Liver (tissue), 9 donors: Measurements from ENCODE around the gene CREBBP. TPM values are rescaled to one million over a fixed set of nuclear protein-coding genes. Genes with fewer than 3 reads are reported as not detected.

Experiments used
- DNase-seq: peaks from one replicate; pipeline ENCODE4 v3.0.0-alpha.2; 2017; ENCODE audit warnings: low spot score
- H3K27ac ChIP-seq, 2 donors: one replicate each; pipeline ENCODE4 v1.7.0; 2013; ENCODE audit warnings: inconsistent platforms in 2 of 2, low read length in 2 of 2, control low read depth in 1 of 2, low read depth in 1 of 2, mild to moderate bottlenecking in 1 of 2
- H3K27me3 ChIP-seq, 4 donors: one replicate each; pipeline versions ENCODE4 v1.6.1 to v1.7.0; 2013; ENCODE audit warnings: low read length in 3 of 4, inconsistent platforms in 1 of 4, mild to moderate bottlenecking in 1 of 4, moderate library complexity in 1 of 4; ENCODE audit not compliant: control insufficient read depth in 4 of 4, insufficient read depth in 4 of 4
- H3K36me3 ChIP-seq, 4 donors: one replicate each; pipeline versions ENCODE4 v1.6.1 to v1.7.0; 2013; ENCODE audit warnings: low read length in 3 of 4, mild to moderate bottlenecking in 3 of 4, low read depth in 1 of 4, moderate library complexity in 1 of 4; ENCODE audit not compliant: control insufficient read depth in 4 of 4, insufficient read depth in 3 of 4
- H3K4me1 ChIP-seq, 4 donors: one replicate each; pipeline versions ENCODE4 v1.6.1 to v1.7.0; 2013; ENCODE audit warnings: low read length in 3 of 4, mild to moderate bottlenecking in 3 of 4, moderate library complexity in 1 of 4; ENCODE audit not compliant: control insufficient read depth in 4 of 4, insufficient read depth in 4 of 4
- H3K4me3 ChIP-seq, 3 donors: one replicate each; pipeline versions ENCODE4 v1.6.1 to v1.7.0; 2013; ENCODE audit warnings: low read length in 3 of 3, control low read depth in 1 of 3, low read depth in 1 of 3, mild to moderate bottlenecking in 1 of 3
- H3K9ac ChIP-seq, 2 donors: one replicate each; pipeline ENCODE4 v1.7.0; 2013; ENCODE audit warnings: low read length in 2 of 2, mild to moderate bottlenecking in 2 of 2, moderate library complexity in 2 of 2, control low read depth in 1 of 2, low read depth in 1 of 2
- H3K9me3 ChIP-seq, 4 donors: one replicate each; pipeline versions ENCODE4 v1.6.1 to v1.7.0; 2013; ENCODE audit warnings: low read length in 3 of 4; ENCODE audit not compliant: control insufficient read depth in 4 of 4
- EGR1 ChIP-seq, 2 donors: IDR thresholded peaks; 2 replicates each; pipeline ENCODE4 v1.6.1; 2016 to 2018; ENCODE audit warnings: antibody characterized with exemption in 2 of 2, low read depth in 2 of 2
- FOXA1 ChIP-seq: IDR thresholded peaks from 2 replicates; pipeline ENCODE4 v1.6.1; 2016; ENCODE audit warnings: antibody characterized with exemption
- FOXA2 ChIP-seq: IDR thresholded peaks from 2 replicates; pipeline ENCODE4 v1.6.1; 2016; ENCODE audit warnings: antibody characterized with exemption
- GABPA ChIP-seq, 2 donors: IDR thresholded peaks in 1 of 2; conservative IDR thresholded peaks in 1 of 2; 2 replicates each; pipeline ENCODE4 v1.6.1; 2016; ENCODE audit warnings: antibody characterized with exemption in 2 of 2, mild to moderate bottlenecking in 1 of 2, moderate library complexity in 1 of 2
- HNF4G ChIP-seq: IDR thresholded peaks from 2 replicates; pipeline ENCODE4 v1.6.1; 2016; ENCODE audit warnings: antibody characterized with exemption
- JUND ChIP-seq, 2 donors: IDR thresholded peaks; 2 replicates each; pipeline ENCODE4 v1.6.1; 2016; ENCODE audit warnings: antibody characterized with exemption in 2 of 2
- NR2F2 ChIP-seq: IDR thresholded peaks from 2 replicates; pipeline ENCODE4 v1.6.1; 2016; ENCODE audit warnings: antibody characterized with exemption
- RAD21 ChIP-seq, 2 donors: IDR thresholded peaks; 2 replicates each; pipeline ENCODE4 v1.6.1; 2016; ENCODE audit warnings: antibody characterized with exemption in 2 of 2, mild to moderate bottlenecking in 2 of 2
- RXRA ChIP-seq, 2 donors: IDR thresholded peaks; 2 replicates each; pipeline ENCODE4 v1.6.1; 2017 to 2018; ENCODE audit warnings: antibody characterized with exemption in 2 of 2, mild to moderate bottlenecking in 1 of 2
- SP1 ChIP-seq: IDR thresholded peaks from 2 replicates; pipeline ENCODE4 v1.6.1; 2018; ENCODE audit warnings: antibody characterized with exemption, mild to moderate bottlenecking
- TAF1 ChIP-seq: conservative IDR thresholded peaks from 2 replicates; pipeline ENCODE4 v1.6.1; 2016; ENCODE audit warnings: antibody characterized with exemption, mild to moderate bottlenecking
- YY1 ChIP-seq: IDR thresholded peaks from 2 replicates; pipeline ENCODE4 v1.6.1; 2016; ENCODE audit warnings: antibody characterized with exemption, mild to moderate bottlenecking
- WGBS: extraction: QIAGEN DNeasy Blood & Tissue Kit; methylation state at CpG from one replicate; pipeline ENCODE4 v1.1.7; 2013; 5-methylcytosine and 5-hydroxymethylcytosine counted together
- polyA plus RNA-seq, 2 donors: library from polyadenylated mRNA; stranded (reverse) in 1 of 2; unstranded in 1 of 2; fragments of 200-250 nt in 1 of 2; fragments of >200 nt in 1 of 2; fragmentation: Nextera tagmentation in 1 of 2; extraction: Ambion mirVana in 1 of 2; gene quantifications; one replicate each; pipeline versions ENCODE4 v1.2.1 to v1.2.3, GENCODE V29; 2013 to 2015
- total RNA-seq, 2 donors: library from RNA; depleted of rRNA; stranded (reverse); fragments of >200 nt; gene quantifications; one replicate each; pipeline ENCODE4 v1.2.3, GENCODE V29; 2014
- TF ChIP-seq, protein P1 (sequence below): IDR thresholded peaks from 2 replicates; pipeline ENCODE4 v1.6.1; 2016; ENCODE audit warnings: antibody characterized with exemption, mild to moderate bottlenecking
- TF ChIP-seq, protein P2 (sequence below): IDR thresholded peaks from 2 replicates; pipeline ENCODE4 v1.6.1; 2016; ENCODE audit warnings: antibody characterized with exemption
- TF ChIP-seq, protein P3 (sequence below): IDR thresholded peaks from 2 replicates; pipeline ENCODE4 v1.6.1; 2016; ENCODE audit warnings: antibody characterized with exemption
- TF ChIP-seq, protein P4 (sequence below): fragments of 150-350 bp; IDR thresholded peaks from 2 replicates; pipeline ENCODE4 v1.5.1; 2017; ENCODE audit warnings: improper control_type of control experiment, low read depth, low read length; ENCODE audit not compliant: missing input control
- TF ChIP-seq, protein P5 (sequence below): IDR thresholded peaks from 2 replicates; pipeline ENCODE4 v1.6.1; 2016; ENCODE audit warnings: antibody characterized with exemption
- donor health status: healthy.
- donor health status: healthy.
- donor health status: healthy.
- donor health status: healthy.
- donor health status: healthy.

The CREBBP gene
- total and polyA plus RNA-seq, 4 donors = 7.0 to 25.8 (median 19.5) TPM

DNA sequence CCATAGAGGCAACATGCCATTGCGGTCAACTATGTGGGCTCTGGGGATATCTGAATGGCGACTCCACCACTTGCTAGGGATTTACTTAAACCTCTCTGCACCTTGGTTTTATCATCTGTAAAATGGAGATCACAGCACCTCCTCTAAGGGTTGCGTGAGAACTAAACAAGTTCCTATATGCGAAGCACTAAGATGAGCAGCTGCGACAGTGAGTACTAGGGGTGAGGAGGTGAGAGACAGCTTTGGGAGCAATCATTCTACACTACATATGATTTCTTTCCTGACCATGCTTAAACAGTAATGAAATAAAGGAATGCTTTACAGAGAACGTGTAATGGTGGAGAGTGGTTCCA lies 61.4 kb downstream of the CREBBP start:
- H3K36me3 ChIP-seq = no peaks in the 10 kb centered on the region
- no peak overlapping the region for H3K9ac ChIP-seq
- no peaks in the 10 kb centered on the region for H3K9me3 ChIP-seq
- 90% methylated on average over 6 of the region's 6 CpGs for WGBS
- H3K27ac ChIP-seq = no peak overlapping the region
- H3K27me3 ChIP-seq = no peaks in the 10 kb centered on the region
- no peak overlapping the region for H3K4me3 ChIP-seq
- TF ChIP-seq RXRA (IDR thresholded peaks at IDR 0.05) = no peak
- TF ChIP-seq, protein P1, sequence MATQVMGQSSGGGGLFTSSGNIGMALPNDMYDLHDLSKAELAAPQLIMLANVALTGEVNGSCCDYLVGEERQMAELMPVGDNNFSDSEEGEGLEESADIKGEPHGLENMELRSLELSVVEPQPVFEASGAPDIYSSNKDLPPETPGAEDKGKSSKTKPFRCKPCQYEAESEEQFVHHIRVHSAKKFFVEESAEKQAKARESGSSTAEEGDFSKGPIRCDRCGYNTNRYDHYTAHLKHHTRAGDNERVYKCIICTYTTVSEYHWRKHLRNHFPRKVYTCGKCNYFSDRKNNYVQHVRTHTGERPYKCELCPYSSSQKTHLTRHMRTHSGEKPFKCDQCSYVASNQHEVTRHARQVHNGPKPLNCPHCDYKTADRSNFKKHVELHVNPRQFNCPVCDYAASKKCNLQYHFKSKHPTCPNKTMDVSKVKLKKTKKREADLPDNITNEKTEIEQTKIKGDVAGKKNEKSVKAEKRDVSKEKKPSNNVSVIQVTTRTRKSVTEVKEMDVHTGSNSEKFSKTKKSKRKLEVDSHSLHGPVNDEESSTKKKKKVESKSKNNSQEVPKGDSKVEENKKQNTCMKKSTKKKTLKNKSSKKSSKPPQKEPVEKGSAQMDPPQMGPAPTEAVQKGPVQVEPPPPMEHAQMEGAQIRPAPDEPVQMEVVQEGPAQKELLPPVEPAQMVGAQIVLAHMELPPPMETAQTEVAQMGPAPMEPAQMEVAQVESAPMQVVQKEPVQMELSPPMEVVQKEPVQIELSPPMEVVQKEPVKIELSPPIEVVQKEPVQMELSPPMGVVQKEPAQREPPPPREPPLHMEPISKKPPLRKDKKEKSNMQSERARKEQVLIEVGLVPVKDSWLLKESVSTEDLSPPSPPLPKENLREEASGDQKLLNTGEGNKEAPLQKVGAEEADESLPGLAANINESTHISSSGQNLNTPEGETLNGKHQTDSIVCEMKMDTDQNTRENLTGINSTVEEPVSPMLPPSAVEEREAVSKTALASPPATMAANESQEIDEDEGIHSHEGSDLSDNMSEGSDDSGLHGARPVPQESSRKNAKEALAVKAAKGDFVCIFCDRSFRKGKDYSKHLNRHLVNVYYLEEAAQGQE = no peak
- TF ChIP-seq SP1 = no peak
- no peak for TF ChIP-seq NR2F2
- TF ChIP-seq RAD21 (IDR thresholded peaks at IDR 0.05) = no peak
- TF ChIP-seq, protein P2, sequence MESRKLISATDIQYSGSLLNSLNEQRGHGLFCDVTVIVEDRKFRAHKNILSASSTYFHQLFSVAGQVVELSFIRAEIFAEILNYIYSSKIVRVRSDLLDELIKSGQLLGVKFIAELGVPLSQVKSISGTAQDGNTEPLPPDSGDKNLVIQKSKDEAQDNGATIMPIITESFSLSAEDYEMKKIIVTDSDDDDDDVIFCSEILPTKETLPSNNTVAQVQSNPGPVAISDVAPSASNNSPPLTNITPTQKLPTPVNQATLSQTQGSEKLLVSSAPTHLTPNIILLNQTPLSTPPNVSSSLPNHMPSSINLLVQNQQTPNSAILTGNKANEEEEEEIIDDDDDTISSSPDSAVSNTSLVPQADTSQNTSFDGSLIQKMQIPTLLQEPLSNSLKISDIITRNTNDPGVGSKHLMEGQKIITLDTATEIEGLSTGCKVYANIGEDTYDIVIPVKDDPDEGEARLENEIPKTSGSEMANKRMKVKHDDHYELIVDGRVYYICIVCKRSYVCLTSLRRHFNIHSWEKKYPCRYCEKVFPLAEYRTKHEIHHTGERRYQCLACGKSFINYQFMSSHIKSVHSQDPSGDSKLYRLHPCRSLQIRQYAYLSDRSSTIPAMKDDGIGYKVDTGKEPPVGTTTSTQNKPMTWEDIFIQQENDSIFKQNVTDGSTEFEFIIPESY = no peak
- TF ChIP-seq FOXA1 = no peak
- no peak for TF ChIP-seq TAF1
- TF ChIP-seq JUND (IDR thresholded peaks at IDR 0.05) = no peak
- TF ChIP-seq, protein P3, sequence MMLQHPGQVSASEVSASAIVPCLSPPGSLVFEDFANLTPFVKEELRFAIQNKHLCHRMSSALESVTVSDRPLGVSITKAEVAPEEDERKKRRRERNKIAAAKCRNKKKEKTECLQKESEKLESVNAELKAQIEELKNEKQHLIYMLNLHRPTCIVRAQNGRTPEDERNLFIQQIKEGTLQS = no peak
- TF ChIP-seq, protein P4, sequence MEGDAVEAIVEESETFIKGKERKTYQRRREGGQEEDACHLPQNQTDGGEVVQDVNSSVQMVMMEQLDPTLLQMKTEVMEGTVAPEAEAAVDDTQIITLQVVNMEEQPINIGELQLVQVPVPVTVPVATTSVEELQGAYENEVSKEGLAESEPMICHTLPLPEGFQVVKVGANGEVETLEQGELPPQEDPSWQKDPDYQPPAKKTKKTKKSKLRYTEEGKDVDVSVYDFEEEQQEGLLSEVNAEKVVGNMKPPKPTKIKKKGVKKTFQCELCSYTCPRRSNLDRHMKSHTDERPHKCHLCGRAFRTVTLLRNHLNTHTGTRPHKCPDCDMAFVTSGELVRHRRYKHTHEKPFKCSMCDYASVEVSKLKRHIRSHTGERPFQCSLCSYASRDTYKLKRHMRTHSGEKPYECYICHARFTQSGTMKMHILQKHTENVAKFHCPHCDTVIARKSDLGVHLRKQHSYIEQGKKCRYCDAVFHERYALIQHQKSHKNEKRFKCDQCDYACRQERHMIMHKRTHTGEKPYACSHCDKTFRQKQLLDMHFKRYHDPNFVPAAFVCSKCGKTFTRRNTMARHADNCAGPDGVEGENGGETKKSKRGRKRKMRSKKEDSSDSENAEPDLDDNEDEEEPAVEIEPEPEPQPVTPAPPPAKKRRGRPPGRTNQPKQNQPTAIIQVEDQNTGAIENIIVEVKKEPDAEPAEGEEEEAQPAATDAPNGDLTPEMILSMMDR = no peak
- TF ChIP-seq, protein P5, sequence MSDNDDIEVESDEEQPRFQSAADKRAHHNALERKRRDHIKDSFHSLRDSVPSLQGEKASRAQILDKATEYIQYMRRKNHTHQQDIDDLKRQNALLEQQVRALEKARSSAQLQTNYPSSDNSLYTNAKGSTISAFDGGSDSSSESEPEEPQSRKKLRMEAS = no peak
- TF ChIP-seq YY1 = no peak
- no peak for TF ChIP-seq HNF4G
- no peak for TF ChIP-seq FOXA2
- H3K4me1 ChIP-seq = peaks cover 12 to 65% (median 47%) of the 10 kb centered on the region in 4 donors
- no peak for DNase-seq

DNA sequence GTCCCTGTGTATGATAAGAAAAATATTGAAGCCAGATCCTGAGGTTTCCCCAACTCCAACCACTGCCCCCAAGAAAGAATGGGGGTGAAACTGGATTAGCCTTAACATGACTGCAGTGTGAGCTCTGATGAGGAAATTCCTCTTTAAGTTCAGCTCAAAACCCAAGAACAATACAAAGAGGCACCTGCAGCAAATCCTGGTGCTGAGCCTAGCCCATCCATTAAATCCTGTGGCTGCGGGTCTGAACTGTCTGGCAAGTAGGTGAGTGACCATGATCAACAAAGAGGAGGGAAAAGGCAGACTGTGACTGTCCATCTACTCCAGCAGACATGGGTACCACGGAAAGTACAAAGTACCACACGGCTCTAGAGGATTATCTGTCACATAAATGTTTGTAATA lies 64.2 kb downstream of the CREBBP start:
- no peaks in the 10 kb centered on the region for H3K36me3 ChIP-seq
- WGBS = 69% methylated on average over 3 of the region's 3 CpGs
- no peak overlapping the region for H3K4me3 ChIP-seq
- H3K27me3 ChIP-seq = no peaks in the 10 kb centered on the region
- no peak overlapping the region for H3K27ac ChIP-seq
- H3K4me1 ChIP-seq = peaks cover 12 to 59% (median 43%) of the 10 kb centered on the region in 4 donors
- no peaks in the 10 kb centered on the region for H3K9me3 ChIP-seq
- no peak overlapping the region for H3K9ac ChIP-seq
- no peak for DNase-seq
- TF ChIP-seq FOXA2 (no peak), RXRA (IDR thresholded peaks at IDR 0.05) (no peak), HNF4G (no peak), SP1 (no peak), EGR1 (IDR thresholded peaks at IDR 0.05; ENCODE audit: low read depth in 2 of 2) (no peak), GABPA (IDR thresholded peaks at IDR 0.05 in 1 of 2, conservative IDR thresholded peaks at IDR 0.05 in 1 of 2) (no peak)
- TF ChIP-seq, protein P2 = no peak
- TF ChIP-seq, protein P4 = no peak
